Measurements from ENCODE around the gene CMPK2.
"Not testable (repeated sequence)": the region's sequence is repeated elsewhere in the genome, so short reads cannot be mapped to it uniquely, and the experiment has no call there.

Gene CMPK2

GRCh38 chr2:6881046-6881445, 15.3 kb upstream of the CMPK2 start:
- DNase-seq: no peak

- no peak for DNase-seq
Measured at GRCh38 chr2:6880200-6880733, 14.6 kb upstream of the CMPK2 start.

DNA sequence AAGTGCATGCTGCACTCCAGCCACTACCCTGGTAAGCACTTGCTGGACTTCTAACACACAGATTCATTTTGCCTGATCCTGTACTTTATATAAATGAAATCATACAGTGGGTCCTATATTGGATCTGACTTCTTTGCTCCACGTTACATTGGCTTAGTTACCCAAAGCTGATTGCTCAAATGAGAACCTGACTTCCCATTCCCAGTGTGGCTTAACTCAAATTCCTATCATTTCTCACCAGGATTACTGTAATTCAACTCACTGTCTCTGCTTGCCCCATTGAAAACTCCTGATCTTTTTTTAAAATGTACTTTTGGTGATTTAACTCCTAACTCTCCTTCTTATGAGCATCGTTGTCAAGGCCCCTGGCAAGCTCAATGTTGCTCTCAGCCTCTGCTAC, 13.3 kb upstream of the CMPK2 start:
- no peak for DNase-seq

GRCh38 chr2:6878549-6878948, 12.8 kb upstream of the CMPK2 start:
- no peak for DNase-seq

DNA sequence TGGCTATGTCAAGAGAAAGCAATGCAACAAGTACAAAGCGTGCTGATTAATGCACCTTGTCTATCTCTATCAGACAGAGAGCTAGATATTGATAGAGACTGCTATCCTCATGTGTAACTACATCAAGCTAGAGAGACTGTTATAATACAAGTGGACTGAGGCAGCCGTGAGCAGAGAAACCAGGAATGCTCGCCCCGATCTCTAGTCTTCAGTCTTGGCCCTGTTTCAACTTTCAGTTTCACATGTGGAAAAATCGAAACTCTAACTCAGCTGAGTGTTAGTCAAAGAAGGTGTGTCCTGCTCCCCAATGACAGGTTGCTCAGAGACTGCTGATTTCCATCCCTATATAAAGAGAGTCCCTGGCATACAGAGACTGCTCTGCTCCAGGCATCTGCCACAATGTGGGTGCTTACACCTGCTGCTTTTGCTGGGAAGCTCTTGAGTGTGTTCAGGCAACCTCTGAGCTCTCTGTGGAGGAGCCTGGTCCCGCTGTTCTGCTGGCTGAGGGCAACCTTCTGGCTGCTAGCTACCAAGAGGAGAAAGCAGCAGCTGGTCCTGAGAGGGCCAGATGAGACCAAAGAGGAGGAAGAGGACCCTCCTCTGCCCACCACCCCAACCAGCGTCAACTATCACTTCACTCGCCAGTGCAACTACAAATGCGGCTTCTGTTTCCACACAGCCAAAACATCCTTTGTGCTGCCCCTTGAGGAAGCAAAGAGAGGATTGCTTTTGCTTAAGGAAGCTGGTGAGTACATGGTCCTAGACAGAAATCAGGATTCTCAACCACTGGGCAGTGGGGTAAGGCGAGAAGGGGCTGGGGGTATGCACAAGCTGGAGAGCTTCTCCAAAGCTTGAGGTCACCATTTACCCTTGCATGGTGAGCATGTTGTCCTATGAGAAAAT, 11.9 kb upstream of the CMPK2 start, which contains the start of gene RSAD2:
TSS of gene RSAD2 (plus strand) at position 376 of the 903 bp plus-strand sequence. CDS start at position 400, 24 bp downstream.
- no peak for DNase-seq

GRCh38 chr2:6876309-6876708, 10.6 kb upstream of the CMPK2 start:
- DNase-seq: no peak

- no peak for DNase-seq
Measured at GRCh38 chr2:6874032-6874431, 8.3 kb upstream of the CMPK2 start.

DNA sequence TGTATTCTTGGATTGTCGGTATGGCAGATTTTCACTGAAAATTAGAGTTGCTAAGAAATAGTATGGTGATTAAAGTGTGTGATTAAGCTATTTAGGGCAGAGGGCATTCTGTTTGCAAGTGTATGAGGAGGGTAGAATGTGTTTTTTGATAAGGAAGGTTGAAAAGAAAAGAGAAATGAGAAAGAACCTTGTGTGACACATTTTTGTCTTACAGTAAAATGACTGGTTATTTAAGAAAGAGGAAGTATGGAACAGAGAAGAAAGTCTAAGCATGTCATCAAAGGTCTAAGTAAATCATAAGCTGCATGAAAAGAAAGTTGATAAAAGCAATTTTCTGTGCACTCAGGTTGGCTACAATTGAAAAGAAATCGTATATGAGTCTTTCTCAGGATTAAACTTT, 6.7 kb upstream of the CMPK2 start:
- no peak for DNase-seq

- DNase-seq: no peak
Measured at GRCh38 chr2:6866982-6867381, 1.3 kb upstream of the CMPK2 start.

DNA sequence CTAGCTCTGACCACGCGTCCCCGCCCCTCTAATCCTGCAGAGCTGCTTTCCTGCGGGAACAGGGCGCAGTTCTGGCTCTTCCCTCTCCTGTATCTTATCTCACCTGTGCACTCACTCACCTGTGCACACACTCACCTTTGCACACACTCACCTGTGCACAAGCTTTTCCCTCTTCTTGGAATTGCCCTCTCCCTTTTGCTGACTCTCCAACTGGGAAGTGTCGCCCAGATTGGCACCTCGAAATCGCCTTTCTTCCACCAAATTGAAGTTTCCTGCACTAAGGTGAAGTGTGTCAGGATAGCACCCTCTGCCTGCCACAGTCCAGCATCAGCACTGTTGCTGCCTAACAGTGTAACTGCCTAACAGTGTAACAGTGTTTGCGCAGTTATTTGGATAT, 566 bp upstream of the CMPK2 start:
- no peak for DNase-seq

- DNase-seq: peak; percentile 68
Measured at GRCh38 chr2:6864923-6865345, 773 bp downstream of the CMPK2 start.

- no peak for DNase-seq
Measured at GRCh38 chr2:6864231-6864754, 1.4 kb downstream of the CMPK2 start.

- DNase-seq: no peak
Measured at GRCh38 chr2:6863792-6864191, 1.9 kb downstream of the CMPK2 start.

- DNase-seq: no peak
Measured at GRCh38 chr2:6860296-6860695, 5.4 kb downstream of the CMPK2 start.

DNA sequence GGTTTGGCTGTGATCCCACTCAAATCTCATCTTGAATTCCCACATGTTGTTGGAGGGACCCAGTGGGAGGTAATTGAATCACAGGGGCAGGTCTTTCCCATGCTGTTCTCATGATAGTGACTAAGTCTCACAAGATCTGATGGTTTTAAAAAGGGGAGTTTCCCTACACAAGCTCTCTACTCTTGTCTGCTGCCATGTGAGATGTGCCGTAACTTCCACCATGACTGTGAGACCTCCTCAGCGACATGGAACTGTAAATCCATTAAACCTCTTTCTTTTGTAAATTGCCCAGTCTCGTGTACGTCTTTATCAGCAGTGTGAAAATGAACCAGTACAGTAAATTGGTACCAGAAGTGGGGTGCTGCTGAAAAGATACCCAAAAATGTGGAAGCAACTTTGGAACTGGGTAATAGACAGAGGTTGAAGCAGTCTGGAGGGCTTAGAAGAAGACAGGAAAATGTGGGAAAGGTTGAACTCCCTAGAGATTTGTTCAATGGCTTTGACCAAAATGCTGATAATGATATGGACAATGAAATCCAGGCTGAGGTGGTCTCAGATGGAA, 7.2 kb downstream of the CMPK2 start:
- not testable (repeated sequence) for DNase-seq

DNA sequence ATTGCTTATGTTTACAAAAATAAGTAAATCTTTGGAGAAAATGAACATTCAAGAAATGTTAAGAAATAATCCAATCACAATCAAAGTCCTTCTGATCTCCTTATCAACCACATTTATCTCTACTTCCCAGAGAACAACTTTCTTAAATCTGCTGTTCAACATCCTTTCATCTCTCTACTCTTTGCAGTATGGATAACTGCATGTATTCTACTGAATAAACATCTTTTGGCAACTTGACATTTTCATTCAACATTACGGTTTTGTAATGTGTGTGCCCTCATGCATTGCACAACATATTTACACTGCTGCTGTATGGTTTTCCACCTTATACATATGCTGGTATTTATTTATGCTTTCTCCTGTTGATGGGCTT, 9.2 kb downstream of the CMPK2 start:
- DNase-seq: no peak

- no peak for DNase-seq
Measured at GRCh38 chr2:6855860-6856547, 9.7 kb downstream of the CMPK2 start.

DNA sequence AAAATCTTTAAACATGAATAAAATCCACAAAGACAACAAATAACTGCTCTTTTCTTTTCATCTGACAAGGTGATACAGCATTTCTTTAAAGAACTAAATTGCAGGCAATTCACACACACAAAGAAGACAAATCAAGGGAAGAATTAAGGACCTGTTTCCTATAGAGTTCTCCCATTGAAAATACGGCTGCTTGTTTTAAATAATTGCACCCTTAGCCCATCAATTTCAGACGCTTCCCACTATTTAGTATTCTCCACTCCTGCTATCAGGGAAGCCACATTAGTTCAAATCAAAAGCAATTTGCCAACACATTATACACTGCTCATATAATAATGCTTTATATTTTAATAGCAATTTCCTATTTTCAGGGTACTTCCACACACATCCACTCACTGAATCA, 11.3 kb downstream of the CMPK2 start:
- DNase-seq: no peak

DNA sequence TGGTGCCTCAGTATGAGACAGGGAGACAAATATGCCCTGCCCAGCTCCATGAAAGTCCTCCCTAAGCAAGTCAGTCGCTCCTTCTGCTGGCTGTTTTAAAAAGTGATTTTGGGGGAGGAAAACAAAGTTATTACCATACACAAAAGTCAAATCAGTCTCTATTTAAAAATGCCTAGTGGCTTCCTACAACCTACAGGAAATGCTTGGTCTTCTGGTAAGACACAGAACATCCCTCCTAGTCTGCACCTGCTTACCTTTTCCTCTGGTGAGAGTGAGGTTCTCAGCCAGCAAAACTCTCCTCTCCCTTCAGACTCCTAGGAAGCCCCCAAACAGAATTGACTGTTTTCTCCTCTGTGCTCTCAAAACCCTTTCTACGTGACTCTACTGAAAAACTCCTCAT, 13.5 kb downstream of the CMPK2 start:
- DNase-seq: no peak

GRCh38 chr2:6846967-6847681, 18.6 kb downstream of the CMPK2 start:
- no peak for DNase-seq

GRCh38 chr2:6846540-6846939, 19.2 kb downstream of the CMPK2 start:
- DNase-seq: no peak

GRCh38 chr2:6845903-6846302, 19.8 kb downstream of the CMPK2 start:
- DNase-seq: no peak
